Stimulated activated CD4-positive, alpha-beta T cell treated with anti-CD3 and anti-CD28 coated beads, Interleukin-12 subunit alpha, Interleukin-12 subunit beta, amount 100 ng/mL, for 48 hours (primary cell): ENCODE data around the gene PRSS8.

Experiments used
- DNase-seq, 3 donors: peaks; one replicate each; pipeline ENCODE4 v3.0.0-alpha.2; 2020; ENCODE audit warnings: low read depth in 2 of 3, low spot score in 1 of 3

Gene PRSS8

DNA sequence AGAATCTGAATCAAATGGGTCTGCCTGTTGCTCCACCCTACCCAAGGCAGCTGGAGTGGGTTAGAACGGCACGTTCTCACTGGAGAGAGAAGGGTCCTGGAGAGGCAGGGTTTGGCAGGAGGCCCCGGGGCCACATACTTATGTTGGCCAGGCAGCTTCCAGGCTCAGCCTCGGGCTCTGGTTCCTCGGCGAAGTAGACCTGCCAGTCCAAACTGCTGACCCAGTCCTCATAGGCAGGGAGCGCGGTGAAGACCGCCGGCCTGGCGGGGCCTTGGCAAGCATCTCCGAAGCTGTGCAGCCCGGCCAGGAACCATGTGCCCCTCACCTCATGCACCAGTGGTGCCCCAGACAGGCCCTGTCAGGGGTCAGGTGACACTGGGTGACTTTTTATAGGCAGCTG lies 51.5 kb downstream of the PRSS8 start:
- DNase-seq = no peak

DNA sequence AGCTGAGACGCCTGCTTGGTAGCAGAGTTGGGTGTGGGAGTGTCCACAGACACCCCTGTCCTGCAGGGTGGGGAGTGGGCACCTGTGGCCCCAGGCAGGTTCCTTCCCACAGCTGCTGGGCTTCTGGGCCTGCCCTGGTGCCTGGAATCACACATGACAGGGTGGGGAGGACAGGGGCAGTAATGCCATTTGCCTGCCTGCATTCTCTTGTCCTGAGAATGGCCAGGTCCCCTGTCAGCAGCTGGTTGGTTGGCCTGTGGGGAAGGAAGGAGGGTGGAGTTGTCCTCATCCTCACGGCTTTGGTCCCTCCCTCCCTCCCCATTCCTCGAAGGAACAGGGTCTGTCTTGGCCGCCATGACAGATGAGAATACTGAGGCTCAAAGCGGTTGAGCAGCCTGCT lies 52.0 kb downstream of the PRSS8 start:
- DNase-seq = no peak

- DNase-seq = no peak
Measured at GRCh38 chr16:31083081-31083480, 52.4 kb downstream of the PRSS8 start.

DNA sequence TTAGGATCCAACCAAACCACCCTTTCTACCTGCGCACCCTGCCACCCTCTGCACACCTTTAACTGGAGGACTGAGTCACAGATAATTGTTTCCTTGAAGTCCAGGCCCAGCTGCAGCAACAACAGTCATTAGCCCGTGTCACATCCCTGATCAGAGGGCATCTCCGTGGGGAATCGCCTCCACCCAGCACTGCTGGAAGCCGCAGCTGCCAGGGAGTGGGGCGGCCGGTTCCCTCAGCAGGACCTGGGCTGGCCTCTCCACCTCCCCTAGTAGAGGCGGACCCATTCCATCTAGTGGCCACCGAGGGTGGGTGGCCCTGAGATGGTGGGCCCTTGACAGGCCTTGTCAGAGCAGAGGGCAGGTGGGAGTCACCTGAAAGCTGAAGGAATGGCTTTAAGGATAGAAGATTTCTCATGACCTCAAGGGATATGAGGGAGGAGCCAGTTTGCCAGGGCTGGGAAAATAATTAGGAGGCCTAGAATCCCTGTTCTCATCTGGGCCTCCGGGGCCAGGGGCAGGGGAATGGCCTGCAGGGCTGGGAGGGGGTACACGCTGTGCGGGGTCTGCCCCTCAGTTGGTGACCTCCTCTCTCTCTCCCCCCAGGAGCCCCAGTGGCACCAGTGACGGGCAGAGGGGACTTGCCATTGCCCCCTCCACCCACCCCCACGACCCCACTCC lies 53.0 kb downstream of the PRSS8 start:
- no peak for DNase-seq
